GM21737 (cell line): Measurements from ENCODE around the gene CEBPB.

ENCODE experiments used
- ATAC-seq: cut with Tn5 transposase; IDR thresholded peaks from one replicate; pipeline ENCODE4 v1.9.1; 2021; ENCODE audit warnings: mild to moderate bottlenecking, moderate library complexity; ENCODE audit not compliant: unreplicated experiment

Gene CEBPB

GRCh38 chr20:50224531-50225255, 34.1 kb downstream of the CEBPB start:
- ATAC-seq, result no peak

GRCh38 chr20:50226093-50226974, 35.7 kb downstream of the CEBPB start:
- ATAC-seq, result no peak

- no peak for ATAC-seq
Observed at GRCh38 chr20:50227506-50227905, 36.9 kb downstream of the CEBPB start.

DNA sequence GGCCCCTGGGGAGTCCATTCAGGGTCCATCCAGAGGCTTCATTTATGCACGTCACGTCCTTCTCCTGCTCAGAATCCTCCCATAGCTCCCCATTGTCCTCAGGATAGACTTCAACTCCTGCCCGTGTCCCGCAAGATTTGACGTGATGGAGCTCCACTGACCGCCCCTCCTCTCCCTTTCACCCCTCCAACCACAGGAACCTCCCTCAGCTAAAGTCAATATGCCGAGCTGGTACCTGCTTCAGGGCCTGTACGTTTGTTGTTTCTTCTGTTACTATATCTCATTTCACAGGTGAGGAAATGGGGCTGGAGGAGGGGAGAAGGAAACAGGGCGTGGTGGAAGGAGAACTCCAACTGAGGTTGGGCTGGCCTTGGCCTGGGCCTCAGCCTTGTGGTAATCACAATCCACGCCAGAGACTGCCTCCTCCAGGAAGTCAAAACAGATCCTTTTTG, 38.6 kb downstream of the CEBPB start:
- no peak for ATAC-seq

- ATAC-seq, result no peak
Observed at GRCh38 chr20:50230184-50230583, 39.6 kb downstream of the CEBPB start.

DNA sequence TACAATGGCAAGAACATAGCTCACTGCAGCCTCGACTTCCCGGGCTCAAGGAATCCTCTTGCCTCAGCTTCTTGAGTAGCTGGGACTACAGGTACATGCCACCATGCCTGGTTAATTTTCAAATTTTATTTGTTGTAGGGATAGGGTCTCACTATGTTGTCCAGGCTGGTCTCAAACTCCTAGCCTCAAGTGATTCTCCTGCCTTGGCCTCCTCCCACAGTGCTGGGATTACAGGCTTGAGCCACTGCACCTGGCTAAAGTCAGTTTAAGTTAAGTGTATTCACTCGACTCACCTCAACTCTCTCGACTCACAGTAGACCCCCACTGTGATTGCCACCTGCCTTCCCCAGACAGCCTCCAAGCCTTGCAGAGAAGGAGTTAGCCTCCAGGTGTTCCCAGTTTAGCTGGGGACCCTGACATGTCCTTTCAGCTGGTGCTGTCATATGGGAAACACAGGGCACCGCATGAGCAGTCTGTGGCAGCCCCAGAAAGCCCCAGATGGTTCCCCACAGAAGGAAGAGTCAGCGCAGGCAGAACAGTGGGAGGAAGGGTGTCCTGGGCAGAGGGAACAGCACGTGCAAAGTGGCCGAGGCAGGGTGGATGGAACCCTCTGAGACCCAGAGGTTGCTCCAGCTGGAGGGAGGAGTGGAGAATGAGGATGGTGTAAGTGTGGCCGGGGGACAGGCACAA, 40.4 kb downstream of the CEBPB start:
- no peak for ATAC-seq

DNA sequence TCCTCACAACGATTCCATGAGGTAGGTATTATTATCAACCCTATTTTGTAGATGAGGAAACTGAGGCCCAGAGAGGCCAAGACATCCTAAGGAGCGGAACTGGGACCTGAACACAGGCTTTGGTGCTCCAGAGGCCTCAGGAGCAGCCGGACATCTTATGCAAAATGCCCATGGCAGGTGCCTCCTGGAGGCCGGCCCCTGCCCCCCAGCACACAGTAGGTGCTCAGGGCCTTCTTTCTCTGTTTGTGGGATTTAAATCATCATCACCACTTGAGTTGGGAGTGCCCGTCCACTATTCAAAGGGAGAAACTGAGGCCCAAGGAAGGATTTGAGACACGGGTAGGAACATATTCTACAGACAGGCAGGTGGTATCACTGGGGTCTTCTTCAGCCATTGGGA, 41.2 kb downstream of the CEBPB start:
- ATAC-seq, result no peak

GRCh38 chr20:50232651-50233324, 42.2 kb downstream of the CEBPB start:
- ATAC-seq, result no peak

- ATAC-seq, result no peak
Observed at GRCh38 chr20:50233325-50234212, 42.9 kb downstream of the CEBPB start.

DNA sequence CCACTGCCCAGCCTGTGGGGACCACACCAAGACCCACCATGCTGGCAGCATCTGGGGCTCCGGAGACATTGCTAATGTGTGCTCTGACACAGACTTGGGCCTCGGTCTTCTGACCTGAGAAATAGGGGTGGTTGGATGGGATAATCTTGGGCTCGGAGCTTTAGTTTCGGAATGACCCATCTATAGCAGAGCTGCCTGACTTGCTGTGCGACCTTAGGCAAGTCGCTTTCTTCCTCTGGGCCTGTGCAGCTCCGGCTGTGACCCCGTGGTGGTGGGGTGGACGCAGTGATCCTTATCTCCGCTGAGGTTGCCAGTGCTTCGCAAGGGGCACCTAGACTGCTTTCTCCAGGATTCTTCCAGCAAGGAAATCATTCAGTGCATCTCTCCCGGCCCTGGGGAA, 43.7 kb downstream of the CEBPB start:
- ATAC-seq, result no peak

DNA sequence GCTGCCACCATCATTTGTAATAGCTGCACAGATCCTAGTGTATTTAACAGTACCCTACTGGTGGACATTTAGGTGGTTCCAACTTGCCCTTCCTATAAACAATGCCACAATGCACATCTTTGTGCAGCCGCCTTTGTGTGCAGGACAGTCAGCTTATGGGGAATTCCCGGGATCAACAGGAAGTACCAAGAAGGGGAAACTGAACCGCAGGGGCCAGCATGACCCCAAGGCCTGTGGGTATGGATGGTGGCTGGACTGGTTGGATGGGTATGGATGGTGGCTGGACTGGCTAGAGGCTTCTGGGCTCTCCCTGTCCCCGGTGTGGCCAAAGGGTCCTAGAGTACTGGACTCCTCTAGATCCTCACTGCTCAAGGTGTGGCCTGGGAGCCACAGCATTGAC, 46.7 kb downstream of the CEBPB start:
- no peak for ATAC-seq

DNA sequence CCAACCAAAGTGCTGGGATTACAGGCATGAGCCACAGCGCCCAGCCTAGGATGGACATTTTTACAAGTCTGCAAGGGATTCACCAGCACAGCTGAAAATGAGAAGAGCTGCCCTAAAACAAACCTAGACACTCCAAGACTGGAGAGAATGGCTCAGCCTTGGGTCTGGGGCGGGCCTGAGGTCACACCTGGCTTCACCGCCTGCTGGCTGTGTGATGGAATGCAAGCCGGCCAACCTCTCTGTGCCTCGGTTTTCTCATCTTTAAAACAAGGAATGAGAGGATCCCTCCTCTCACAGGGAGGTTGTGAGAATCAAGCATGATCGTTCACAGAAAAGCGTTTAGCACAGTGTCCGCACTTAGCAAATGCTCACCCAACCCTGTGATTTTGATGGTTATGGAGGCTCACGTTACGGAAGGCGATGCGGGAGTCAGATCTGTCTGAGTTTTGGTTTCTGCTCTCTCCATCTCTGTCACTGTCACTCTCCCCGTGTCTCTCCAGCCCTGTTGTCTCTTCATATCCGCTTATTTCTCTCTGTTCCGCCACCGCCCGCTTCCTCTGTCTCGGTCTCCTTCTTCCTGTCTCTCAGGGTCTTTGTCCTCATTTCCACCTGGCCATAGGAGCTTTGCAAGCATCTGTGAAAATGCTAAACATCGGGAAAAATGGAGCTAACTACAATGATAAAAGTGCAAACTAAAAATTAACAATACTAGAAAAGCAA, 47.6 kb downstream of the CEBPB start:
- no peak for ATAC-seq

DNA sequence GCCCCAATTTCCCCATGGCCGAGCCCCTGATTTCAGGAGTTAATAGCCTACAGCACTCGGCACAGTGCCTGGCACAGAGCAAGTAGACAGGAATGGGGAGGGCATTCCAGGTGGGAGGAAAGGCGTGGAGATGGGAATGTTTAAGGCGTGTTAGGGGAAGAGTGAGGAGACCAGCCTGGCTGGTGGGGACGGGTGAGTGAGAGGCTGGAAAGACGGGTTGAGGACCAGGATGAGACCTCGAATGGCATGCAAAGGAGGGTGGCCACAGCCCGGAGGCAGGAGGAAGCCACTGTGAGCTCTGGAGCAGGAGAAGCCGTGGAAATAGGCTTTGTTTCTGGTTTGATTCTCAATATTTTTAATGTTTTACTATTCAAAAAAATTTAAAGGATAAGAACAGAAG, 49.5 kb downstream of the CEBPB start:
- ATAC-seq, result no peak

DNA sequence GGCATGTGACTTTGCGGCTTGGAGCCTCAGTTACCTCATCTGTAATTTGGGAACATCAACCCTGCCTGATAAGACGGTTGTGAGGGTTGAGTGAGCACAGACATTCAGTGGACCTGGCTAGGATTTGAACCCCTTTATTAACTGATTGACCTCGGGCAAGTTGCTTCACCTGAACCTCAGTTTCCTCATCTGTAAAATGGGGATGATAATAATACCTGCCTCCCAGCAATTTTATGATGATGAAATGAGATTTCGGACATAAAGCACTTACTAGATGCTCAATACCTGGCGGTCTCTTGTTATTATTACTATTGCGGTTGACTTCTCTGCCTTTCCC, 51.5 kb downstream of the CEBPB start:
- ATAC-seq, result no peak
